ENCODE measurements around the gene NFATC3.
"Not testable (repeated sequence)": the region's sequence is repeated elsewhere in the genome, so short reads cannot be mapped to it uniquely, and the experiment has no call there.

GRCh38 chr16:68163275-68163674, 78.1 kb downstream of the NFATC3 start:
- not testable (repeated sequence) for TF ChIP-seq POLR2AphosphoS5 (IDR thresholded peaks at IDR 0.05; ENCODE audit: low read depth, low read length); POLR2A (IDR thresholded peaks at IDR 0.05; ENCODE audit: low read depth, low read length); TAF1 (IDR thresholded peaks at IDR 0.05; ENCODE audit: borderline replicate concordance, low read depth, low read length)
